ENCODE measurements around the gene SPINK1.
"Not testable (repeated sequence)": the region's sequence is repeated elsewhere in the genome, so short reads cannot be mapped to it uniquely, and the experiment has no call there.

The SPINK1 gene

DNA sequence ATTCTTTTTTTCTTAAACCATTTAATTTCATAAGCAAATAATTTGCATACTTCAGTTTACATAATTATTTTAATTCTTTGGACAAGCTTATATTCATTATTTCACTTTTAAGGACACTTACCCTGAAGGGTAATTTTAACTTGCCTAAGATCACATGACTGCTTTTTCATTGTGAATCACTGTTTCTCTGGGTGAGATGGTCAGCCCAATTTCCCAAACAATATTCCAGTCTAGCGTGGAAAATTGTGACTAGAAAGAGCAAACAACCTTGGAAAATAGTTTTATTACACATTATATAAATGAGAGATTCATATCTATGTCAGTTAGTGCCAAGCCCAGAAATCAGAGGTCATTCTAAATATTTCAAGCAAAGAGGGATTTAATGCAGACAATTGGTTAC is 27.5 kb downstream of the SPINK1 start:
- no peak for DNase-seq

- DNase-seq: not testable (repeated sequence)
Measured at GRCh38 chr5:147803161-147803560, 28.3 kb downstream of the SPINK1 start.

- no peak for DNase-seq
Measured at GRCh38 chr5:147801461-147801860, 30.0 kb downstream of the SPINK1 start.

- DNase-seq: no peak
Measured at GRCh38 chr5:147800491-147800890, 31.0 kb downstream of the SPINK1 start.

DNA sequence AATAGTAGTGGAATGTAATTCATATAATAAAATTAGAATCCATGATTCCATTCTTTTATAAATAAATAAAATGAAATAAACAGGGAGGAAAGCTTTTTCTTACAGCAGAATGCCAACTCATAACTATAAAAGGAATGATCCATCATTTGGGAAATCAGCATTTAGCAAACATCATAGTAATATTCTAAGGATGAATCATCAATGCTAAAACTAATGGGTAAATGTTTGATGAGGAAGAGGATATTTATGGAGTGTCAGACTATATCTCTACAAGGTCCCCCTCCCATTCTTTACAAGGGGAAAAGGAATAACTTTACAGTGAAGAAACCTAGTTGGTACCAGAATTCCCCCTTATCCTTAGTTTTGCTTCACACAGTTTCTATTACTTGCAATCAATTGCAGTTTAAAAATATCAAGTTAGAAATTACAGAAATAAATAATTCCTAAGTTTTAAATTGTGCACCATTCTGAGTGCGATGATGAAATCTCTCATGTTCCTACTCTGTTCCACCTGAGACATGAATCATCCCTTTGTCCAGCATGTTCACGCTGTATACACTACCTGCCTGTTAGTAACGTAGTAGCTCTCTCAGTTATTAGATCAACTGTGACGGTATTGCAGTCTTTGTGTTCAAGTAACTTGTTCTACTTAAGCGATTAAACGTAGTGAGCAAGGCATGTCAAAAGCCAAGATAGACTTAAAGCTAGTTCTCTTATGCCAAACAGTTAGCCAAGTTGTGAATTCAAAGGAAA is 34.7 kb downstream of the SPINK1 start:
- no peak for DNase-seq

DNA sequence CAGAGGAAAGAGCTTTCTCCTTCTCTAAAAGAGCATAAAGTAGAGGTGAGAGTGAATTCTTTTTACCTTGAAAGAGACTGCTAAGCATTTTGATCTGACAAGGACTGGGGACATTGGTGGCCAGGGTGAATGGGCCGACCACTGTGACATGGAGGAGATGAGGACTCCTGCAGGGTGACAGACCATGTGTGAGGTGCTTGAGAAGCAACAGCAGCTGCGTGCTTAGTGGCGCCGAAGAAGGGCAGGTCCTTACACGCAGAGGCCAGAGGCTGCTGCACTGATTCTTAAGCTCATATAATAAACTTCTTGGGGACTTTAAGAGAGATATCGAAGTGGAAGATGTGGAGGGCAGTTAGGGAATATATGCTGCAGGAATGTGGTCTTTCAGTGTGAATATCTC is 40.3 kb downstream of the SPINK1 start:
- DNase-seq: no peak

GRCh38 chr5:147789820-147790219 is 41.7 kb downstream of the SPINK1 start:
- no peak for DNase-seq

DNA sequence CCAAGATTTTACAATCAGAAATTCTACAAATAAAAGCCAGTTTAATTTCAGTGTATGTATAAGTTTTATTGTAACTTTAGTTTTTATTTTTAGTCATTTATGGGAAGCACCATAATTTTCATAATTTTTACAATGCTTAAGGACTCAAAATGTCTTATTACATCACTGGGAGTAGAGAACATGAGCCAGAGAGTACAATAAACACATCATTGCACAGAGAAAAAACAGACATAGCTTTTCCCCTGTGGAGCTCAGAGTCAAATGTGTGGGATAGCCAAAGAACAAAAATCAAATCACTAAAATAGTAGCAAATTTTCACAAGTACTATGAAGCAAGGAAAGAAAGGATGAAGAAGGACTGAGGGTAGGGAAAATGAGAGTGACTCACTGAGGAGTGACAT is 43.4 kb downstream of the SPINK1 start:
- DNase-seq: no peak

DNA sequence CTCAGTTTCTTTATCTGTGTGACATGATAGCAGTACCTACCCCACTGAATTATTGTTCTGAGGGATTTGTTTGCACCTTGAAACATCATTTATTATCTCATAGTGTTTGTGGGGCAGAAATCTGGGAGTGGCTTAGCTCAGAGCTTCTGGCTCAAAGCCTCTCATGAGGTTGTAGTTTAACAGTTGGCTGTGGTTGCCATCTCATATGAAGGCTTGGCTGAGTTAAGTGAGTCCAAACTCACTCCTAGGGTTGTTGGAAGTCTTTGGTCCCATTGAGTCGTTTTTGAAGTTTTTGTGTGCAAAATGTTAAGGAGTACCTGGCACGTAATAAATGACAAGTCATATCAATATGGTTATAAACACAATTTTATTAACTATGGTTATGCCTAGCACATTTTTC is 45.3 kb downstream of the SPINK1 start:
- no peak for DNase-seq

- no peak for DNase-seq
Measured at GRCh38 chr5:147784146-147784987, 47.1 kb downstream of the SPINK1 start.

DNA sequence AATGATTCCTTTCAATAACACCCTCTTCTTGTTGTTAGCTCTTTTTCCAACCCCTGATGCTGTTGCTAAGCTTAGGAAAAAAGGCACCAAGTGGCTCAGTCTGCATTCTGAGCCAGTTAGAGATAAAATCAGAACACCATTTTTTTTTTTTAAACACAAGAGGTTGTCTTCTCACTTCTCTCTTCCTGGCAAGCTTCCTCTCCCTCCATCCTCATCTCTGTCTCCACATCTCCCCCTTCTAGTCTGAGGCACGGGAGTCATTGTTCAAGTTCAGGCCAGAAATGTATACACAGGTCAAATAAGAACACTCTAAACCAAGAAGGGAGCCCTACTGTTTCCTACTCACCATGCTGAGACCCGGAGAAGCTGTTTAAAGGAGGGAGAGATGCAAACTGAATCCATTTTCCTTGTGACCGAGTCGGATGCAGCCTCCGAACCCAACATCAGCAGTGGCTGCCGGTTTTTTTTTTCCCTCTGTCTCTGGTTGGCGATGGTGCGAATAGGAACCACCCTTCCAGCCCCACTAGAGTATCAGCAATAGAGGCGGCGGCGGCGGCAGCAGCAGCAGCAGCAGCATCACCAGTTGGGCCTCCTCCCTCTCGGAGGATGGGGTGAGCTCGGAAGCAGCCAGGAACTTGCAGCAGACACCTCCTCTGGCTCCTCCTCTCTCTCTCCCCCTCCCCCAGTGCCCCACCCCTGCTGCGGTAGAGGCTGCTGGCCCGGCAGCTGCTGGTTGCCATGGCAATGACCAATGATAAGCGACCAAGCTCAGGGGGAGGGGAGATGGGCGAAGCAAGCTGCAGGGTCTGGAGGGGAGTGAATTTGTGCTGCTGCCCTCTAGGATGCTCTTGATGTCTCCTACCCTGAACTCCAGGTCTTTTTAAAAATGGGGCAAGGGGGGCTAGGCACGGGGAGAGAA is 49.1 kb downstream of the SPINK1 start, which contains the start of gene JAKMIP2:
JAKMIP2 (minus strand) TSS at position 619 of the 919 bp plus-strand sequence. CDS start 110,922 bp downstream, outside the sequence.
- peak; percentile 85 for DNase-seq

DNA sequence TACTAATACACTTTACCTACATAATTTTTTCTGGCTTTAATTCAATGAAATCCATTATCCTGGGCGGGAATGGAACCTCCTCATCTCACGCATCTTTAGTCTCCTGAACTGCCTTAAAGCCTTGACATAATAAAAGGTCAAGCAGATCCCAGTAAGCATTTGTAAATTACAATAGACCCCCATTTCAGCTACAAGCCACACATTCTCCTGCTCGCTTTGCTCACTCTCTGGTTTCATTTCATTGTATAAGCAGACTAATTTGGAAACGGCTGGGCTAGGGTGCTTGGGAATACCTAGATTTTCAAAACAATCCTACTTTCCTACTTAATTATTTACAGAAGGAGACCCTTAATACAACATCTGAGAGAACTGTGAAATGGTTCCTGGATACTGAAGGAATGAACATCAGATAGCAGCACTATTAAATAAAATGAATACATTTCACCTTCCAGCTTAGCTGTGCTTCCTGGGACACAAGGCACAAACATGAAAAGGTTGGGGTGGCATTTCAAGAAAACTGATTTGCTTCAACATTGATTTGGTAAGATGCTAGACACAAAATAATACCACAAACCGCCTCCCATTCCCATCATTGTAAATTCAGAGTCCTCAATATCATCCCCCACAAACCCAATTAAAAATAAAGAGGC is 50.4 kb downstream of the SPINK1 start:
- no peak for DNase-seq

DNA sequence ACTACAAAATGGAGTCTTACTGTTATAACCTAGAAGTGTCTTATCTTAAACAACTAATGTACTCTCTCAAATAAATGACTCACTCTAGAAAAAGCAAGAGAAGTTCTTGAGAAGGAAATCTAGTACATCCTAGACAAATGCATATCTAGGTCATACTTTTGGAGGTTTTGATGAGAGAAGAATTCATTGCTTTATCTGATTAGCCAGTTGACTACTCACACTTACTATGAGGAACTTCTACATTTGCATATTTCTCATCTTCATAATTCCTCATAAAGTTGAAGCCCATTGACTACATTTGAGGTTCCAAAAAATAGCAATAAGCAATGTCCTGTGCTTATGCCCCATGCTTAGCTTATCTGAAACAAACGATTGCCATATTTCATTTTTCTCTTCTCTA is 51.8 kb downstream of the SPINK1 start:
- no peak for DNase-seq

DNA sequence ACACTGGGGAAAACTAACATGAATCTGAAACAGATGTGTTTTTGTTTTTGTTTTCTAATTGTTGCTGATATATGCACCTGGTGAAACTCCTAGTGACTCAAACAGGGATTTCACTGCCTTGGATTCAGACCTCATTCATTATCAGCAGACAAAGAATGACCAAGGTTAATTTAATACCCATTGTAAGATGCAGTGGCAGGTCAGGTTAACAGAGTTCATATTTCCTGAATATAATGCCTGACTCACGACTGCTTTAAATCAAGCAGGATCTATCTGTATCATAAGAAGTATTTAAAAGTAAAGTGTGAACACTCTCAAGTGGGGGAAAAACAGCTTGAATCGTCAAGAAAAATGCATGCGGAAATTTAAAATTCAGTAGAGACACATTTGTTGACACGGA is 54.5 kb downstream of the SPINK1 start:
- DNase-seq: no peak

All from activated CD4-positive, alpha-beta T cell treated with anti-CD3 and anti-CD28 coated beads for 48 hours (primary cell).